PC-3 (cell line): ENCODE results near the gene TM4SF20.

Experiments
- CTCF ChIP-seq: fragments of 300-600 bp; sonication (generic); conservative IDR thresholded peaks from 2 replicates; pipeline ENCODE4 v1.5.1; 2017; ENCODE audit warnings: antibody characterized with exemption, low read depth, mild to moderate bottlenecking, low read length
- EZH2 ChIP-seq: fragments of 300-600 bp; sonication (generic); IDR thresholded peaks from one replicate; pipeline ENCODE4 v1.6.1; 2017; ENCODE audit warnings: antibody characterized with exemption, mild to moderate bottlenecking, low read length; ENCODE audit not compliant: unreplicated experiment
- EZH2phosphoT487 ChIP-seq: fragments of 300-600 bp; sonication (generic); IDR thresholded peaks from 2 replicates; pipeline ENCODE4 v1.6.1; 2018; ENCODE audit warnings: mild to moderate bottlenecking, antibody characterized with exemption, low read length, borderline replicate concordance

- peak; percentile 65 for TF ChIP-seq CTCF
- no peak for TF ChIP-seq EZH2
- TF ChIP-seq EZH2phosphoT487 = no peak
Measured at GRCh38 chr2:227363756-227364155, 15.3 kb downstream of the TM4SF20 start.
